GM12878 (cell line): ENCODE data around the gene DKK1. TPM values are rescaled to one million over a fixed set of nuclear protein-coding genes. Genes with fewer than 3 reads are reported as not detected.

Experiments used
- ATAC-seq: fragments of 200-7000 bp; cut with Tn5 transposase; 3 replicates; pipeline ENCODE4 v1.9.1; 2020; ENCODE audit warnings: mild to moderate bottlenecking, moderate library complexity
- BruUV-seq: library from RNA; stranded (reverse); fragments of 400-500 nt; replicated peaks from 2 replicates; lab custom pipeline; 2021; lab: Mats Ljungman, UMichigan
- CTCF ChIA-PET: fragments of 300-600 bp; sonication (Branson Sonifier 250); formaldehyde crosslinking; extraction: SDS; loops from one replicate; lab custom pipeline; 2021; ENCODE audit warnings: inconsistent platforms; lab: Yijun Ruan, JAX
- POLR2A ChIA-PET: fragments of 350-600 bp; formaldehyde crosslinking; extraction: SDS; loops from one replicate; lab custom pipeline; 2021; ENCODE audit warnings: inconsistent platforms; lab: Charles Lee
- RAD21 ChIA-PET: fragments of 300-600 bp; sonication (Branson Sonifier 250); formaldehyde crosslinking; loops from one replicate; lab custom pipeline; 2023; ENCODE audit warnings: antibody characterized with exemption; ENCODE audit not compliant: unreplicated experiment; lab: Charles Lee
- SMC1A ChIA-PET: fragments of 300-600 bp; sonication (Branson Sonifier 250); formaldehyde crosslinking; loops from one replicate; lab custom pipeline; 2023; ENCODE audit not compliant: unreplicated experiment, uncharacterized antibody; lab: Charles Lee
- DNase-seq: peaks from one replicate; pipeline ENCODE4 v3.0.0-alpha.2; 2011; ENCODE audit warnings: low read depth, low spot score
- FAIRE-seq: peaks from 3 replicates; lab custom pipeline; 2011; peaks lifted over from hg19 to GRCh38; lab: Jason Lieb, UNC
- H2AFZ ChIP-seq: 2 replicates; pipeline ENCODE4 v1.6.0; 2011; ENCODE audit warnings: low read depth, low read length, control low read depth; ENCODE audit not compliant: control insufficient read depth
- H3K27ac ChIP-seq: 2 replicates; pipeline ENCODE4 v1.5.1; 2011; ENCODE audit warnings: control low read depth; ENCODE audit not compliant: control insufficient read depth, insufficient read depth
- H3K27me3 ChIP-seq, 2 experiments: replicated peaks in 1 of 2; 2 replicates each; pipeline versions ENCODE4 v1.6.0 to v1.6.1; 2011; ENCODE audit warnings: low read length in 1 of 2; ENCODE audit not compliant: control insufficient read depth in 2 of 2, insufficient read depth in 2 of 2
- H3K36me3 ChIP-seq, 2 experiments: 2 replicates each; pipeline ENCODE4 v1.5.1; 2011; ENCODE audit warnings: low read length in 1 of 2; ENCODE audit not compliant: control insufficient read depth in 2 of 2, insufficient read depth in 2 of 2
- H3K4me1 ChIP-seq: 2 replicates; pipeline ENCODE4 v1.6.1; 2011; ENCODE audit warnings: mild to moderate bottlenecking, low read length, moderate library complexity, mixed read lengths; ENCODE audit not compliant: control insufficient read depth, insufficient read depth
- H3K4me2 ChIP-seq: 2 replicates; pipeline ENCODE4 v1.6.0; 2011; ENCODE audit warnings: control low read depth; ENCODE audit not compliant: control insufficient read depth, insufficient read depth
- H3K4me3 ChIP-seq: fragments of 200-600 bp; sonication (generic); 2 replicates; pipeline ENCODE4 v1.5.1; 2016
- H3K79me2 ChIP-seq: 2 replicates; pipeline ENCODE4 v1.6.0; 2011; ENCODE audit warnings: low read length; ENCODE audit not compliant: control insufficient read depth, insufficient read depth
- H3K9ac ChIP-seq: 2 replicates; pipeline ENCODE4 v1.8.0; 2011; ENCODE audit warnings: low read length, control low read depth, mixed read lengths; ENCODE audit not compliant: control insufficient read depth, insufficient read depth
- H3K9me3 ChIP-seq: replicated peaks from 3 replicates; pipeline ENCODE4 v1.5.1; 2011; ENCODE audit warnings: mild to moderate bottlenecking, low read length; ENCODE audit not compliant: control insufficient read depth, insufficient read depth
- H4K20me1 ChIP-seq: 2 replicates; pipeline ENCODE4 v1.6.0; 2011; ENCODE audit not compliant: control insufficient read depth, insufficient read depth
- ATF2 ChIP-seq: IDR thresholded peaks from 2 replicates; pipeline ENCODE4 v1.6.1; 2012; ENCODE audit warnings: low read length, inconsistent platforms
- E2F4 ChIP-seq: IDR thresholded peaks from 2 replicates; pipeline ENCODE4 v1.6.1; 2012; ENCODE audit warnings: low read depth, low read length, improper control_type of control experiment
- GATAD2B ChIP-seq: fragments of 450-650 bp; conservative IDR thresholded peaks from 2 replicates; pipeline ENCODE4 v1.6.1; 2017; ENCODE audit warnings: low read depth, mild to moderate bottlenecking, moderate library complexity
- IRF4 ChIP-seq: IDR thresholded peaks from 2 replicates; pipeline ENCODE4 v1.6.1; 2011; ENCODE audit warnings: low read depth, low read length
- JUNB ChIP-seq: IDR thresholded peaks from 2 replicates; pipeline ENCODE4 v1.6.1; 2016; ENCODE audit warnings: antibody characterized with exemption, mild to moderate bottlenecking
- JUND ChIP-seq: IDR thresholded peaks from 2 replicates; pipeline ENCODE4 v1.6.1; 2012; ENCODE audit warnings: low read depth, mild to moderate bottlenecking, low read length, improper control_type of control experiment, moderate library complexity
- KAT2A ChIP-seq: conservative IDR thresholded peaks from 2 replicates; pipeline ENCODE4 v1.6.1; 2011; ENCODE audit warnings: low read depth, low read length; ENCODE audit not compliant: control insufficient read depth
- MYC ChIP-seq: IDR thresholded peaks from 2 replicates; pipeline ENCODE4 v1.6.1; 2011; ENCODE audit warnings: mild to moderate bottlenecking, low read length, moderate library complexity, inconsistent platforms; ENCODE audit not compliant: insufficient read depth, insufficient replicate concordance, insufficient read length, severe bottlenecking
- NFYA ChIP-seq: IDR thresholded peaks from 2 replicates; pipeline ENCODE4 v1.6.1; 2011; ENCODE audit warnings: low read depth, mild to moderate bottlenecking, low read length, improper control_type of control experiment, borderline replicate concordance
- NR2C2 ChIP-seq: IDR thresholded peaks from 2 replicates; pipeline ENCODE4 v1.6.1; 2011; ENCODE audit warnings: borderline replicate concordance, low read depth; ENCODE audit not compliant: control insufficient read depth, insufficient read length
- NR2F1 ChIP-seq: fragments of 450-650 bp; conservative IDR thresholded peaks from 2 replicates; pipeline ENCODE4 v1.6.1; 2017; ENCODE audit warnings: mild to moderate bottlenecking
- RBBP5 ChIP-seq: fragments of 200-600 bp; sonication (generic); conservative IDR thresholded peaks from 2 replicates; pipeline ENCODE4 v1.6.1; 2016
- RELA ChIP-seq: fragments of 450-650 bp; IDR thresholded peaks from 2 replicates; pipeline ENCODE4 v1.8.0; 2014; ENCODE audit warnings: borderline replicate concordance; ENCODE audit not compliant: partially characterized antibody
- RUNX3 ChIP-seq: IDR thresholded peaks from 2 replicates; pipeline ENCODE4 v1.6.1; 2012; ENCODE audit warnings: low read length, inconsistent platforms
- TAF1 ChIP-seq: IDR thresholded peaks from 2 replicates; pipeline ENCODE4 v1.6.1; 2011; ENCODE audit warnings: mild to moderate bottlenecking, low read depth, low read length, borderline replicate concordance
- USF1 ChIP-seq: IDR thresholded peaks from 2 replicates; pipeline ENCODE4 v1.6.1; 2011; ENCODE audit warnings: borderline replicate concordance, low read depth, mild to moderate bottlenecking, moderate library complexity, mixed read lengths, low read length; ENCODE audit not compliant: insufficient read depth; ENCODE audit errors: extremely low read length
- ZNF274 ChIP-seq: IDR thresholded peaks from one replicate; pipeline ENCODE4 v1.8.0; 2011; ENCODE audit not compliant: insufficient read length, insufficient read depth
- WGBS: methylation state at CpG from one replicate; pipeline ENCODE4 v1.1.6; 2016; ENCODE audit warnings: low lambda C conversion rate; ENCODE audit not compliant: insufficient replicate concordance, insufficient coverage; ENCODE audit errors: missing lambda C conversion rate; 5-methylcytosine and 5-hydroxymethylcytosine counted together
- in situ Hi-C: fragments of 300-500 bp; cut with MboI; formaldehyde crosslinking; loops from 9 replicates; pipeline ENCODE4 v1.14.3; 2018; ENCODE audit warnings: mixed read lengths
- intact Hi-C: fragments of 100-400 bp; cut with micrococcal nuclease; formaldehyde crosslinking; loops from one replicate; pipeline ENCODE4 v1.14.2; 2022; ENCODE audit not compliant: unreplicated experiment
- polyA plus RNA-seq, 11 experiments: library from polyadenylated mRNA; depleted of rRNA in 4 of 11; unstranded in 6 of 11; stranded (reverse) in 5 of 11; fragments of >200 nt; fragmentation: Nextera tagmentation in 4 of 11; fragmentation: Illumina TruSeq in 1 of 11; extraction: Ambion mirVana in 4 of 11; extraction: Trizol in 1 of 11; gene quantifications; 1 replicate in 1 of 11; 2 replicates in 10 of 11; pipeline versions ENCODE4 v1.2.1 to v1.2.3, GENCODE V29; 2011 to 2016; ENCODE audit warnings: inconsistent platforms in 2 of 11, missing spikeins in 2 of 11, low read depth in 1 of 11
- total RNA-seq, 4 experiments: library from RNA; depleted of rRNA in 3 of 4; stranded (reverse); fragments of >200 nt in 3 of 4; fragmentation: Illumina TruSeq in 1 of 4; extraction: Trizol in 1 of 4; gene quantifications; 2 replicates each; pipeline versions ENCODE4 v1.2.1 to v1.2.3, GENCODE V29; 2013 to 2021

Gene DKK1
- total and polyA plus RNA-seq, 10 of the 15 experiments (the other 5 are each of a cell fraction or from before 2014, with no cell fraction given), result 0.12 to 0.77 (median 0.33) TPM; not detected in 7

- no peak for DNase-seq
- H3K4me2 ChIP-seq, result no peak overlapping the region
- no TSS peak for BruUV-seq
- H3K9me3 ChIP-seq, result no peaks in the 10 kb centered on the region
- in situ Hi-C loops (no loop called here), intact Hi-C loops (no loop called here)
- H3K36me3 ChIP-seq, result no peaks in the 10 kb centered on the region
- no peak overlapping the region for H2AFZ ChIP-seq
- no peaks in the 10 kb centered on the region for H4K20me1 ChIP-seq
- ChIA-PET SMC1A (interaction anchor here (1.1 to 1.3 kb wide), 2 partner anchors 11 to 230 kb away, joined by 3 to 5 read pairs; no protein-coding TSS in a partner anchor), RAD21 (no interaction called here), POLR2A (no interaction called here), CTCF (interaction anchor here (0.7 kb wide), 1 partner anchor 12 kb away, joined by 3 read pairs; no protein-coding TSS in a partner anchor)
- H3K9ac ChIP-seq, result no peak overlapping the region
- no peaks in the 10 kb centered on the region for H3K4me1 ChIP-seq
- H3K27me3 ChIP-seq, result no peaks in the 10 kb centered on the region
- TF ChIP-seq JUND, result no peak
- TF ChIP-seq RBBP5, result no peak
- no peak for TF ChIP-seq NFYA
- TF ChIP-seq KAT2A, result no peak
- no peak for TF ChIP-seq RUNX3
- TF ChIP-seq TAF1, result no peak
- TF ChIP-seq E2F4, result no peak
- no peak for TF ChIP-seq GATAD2B
- no peak for TF ChIP-seq RELA
- TF ChIP-seq ATF2, result no peak
- no peak for TF ChIP-seq MYC
- TF ChIP-seq JUNB, result no peak
- no peak for TF ChIP-seq IRF4
- TF ChIP-seq NR2F1, result no peak
- no peak for TF ChIP-seq NR2C2
- no peak for TF ChIP-seq USF1
- no peak for TF ChIP-seq ZNF274
- H3K79me2 ChIP-seq, result no peaks in the 10 kb centered on the region
- no peak overlapping the region for H3K27ac ChIP-seq
- ATAC-seq, result no peak
- 0% methylated on average over 1 of the region's 1 CpG for WGBS
- no peak for FAIRE-seq
- H3K4me3 ChIP-seq, result no peak overlapping the region
These were observed 23.1 kb downstream of the DKK1 start for GRCh38 chr10:52337225-52337624.
